NB4 (cell line): Measurements from ENCODE around the gene MVD.
A peak's percentile ranks its signal among the peaks of the same experiment; 100 is the strongest.

Experiments used
- DNase-seq: peaks from one replicate; pipeline ENCODE4 v3.0.0; 2010; ENCODE audit warnings: low read depth
- H3K4me3 ChIP-seq: one replicate; pipeline ENCODE4 v1.5.1; 2011; ENCODE audit warnings: mild to moderate bottlenecking, low read depth, low read length, moderate library complexity
- CTCF ChIP-seq: IDR thresholded peaks from one replicate; pipeline ENCODE4 v1.5.1; 2012; ENCODE audit warnings: low read depth, low read length
- MAX ChIP-seq: IDR thresholded peaks from 2 replicates; pipeline ENCODE4 v1.6.1; 2011; ENCODE audit warnings: low read depth, low read length
- MYC ChIP-seq: IDR thresholded peaks from 2 replicates; pipeline ENCODE4 v1.6.1; 2011; ENCODE audit warnings: low read depth, low read length
- POLR2A ChIP-seq: IDR thresholded peaks from 2 replicates; pipeline ENCODE4 v1.6.1; 2011; ENCODE audit warnings: mild to moderate bottlenecking; ENCODE audit not compliant: insufficient read length; ENCODE audit errors: extremely low read depth

Gene MVD

DNA sequence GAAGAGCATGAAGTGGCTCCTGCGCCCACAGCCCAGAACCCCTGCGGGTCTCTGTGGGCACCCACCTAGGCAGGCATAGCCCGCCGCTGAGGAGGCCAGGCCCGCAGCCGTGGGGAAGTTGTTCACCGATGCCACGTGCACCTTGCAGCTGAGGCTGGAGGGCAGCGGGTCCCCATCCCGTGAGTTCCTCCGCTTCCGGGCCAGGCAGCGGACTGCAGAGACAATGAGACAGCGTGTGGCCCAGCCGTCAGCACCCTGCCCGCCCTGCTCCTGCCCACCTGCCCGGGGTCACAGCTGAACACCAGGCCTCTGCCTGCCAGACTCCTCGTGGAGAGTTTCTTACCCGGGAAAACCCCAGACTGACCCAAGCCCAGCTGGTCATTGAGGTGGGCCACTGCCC is 5.5 kb downstream of the MVD start:
- no peak overlapping the region for H3K4me3 ChIP-seq
- no peak for DNase-seq
- TF ChIP-seq MYC (no peak), POLR2A (no peak), CTCF (no peak), MAX (no peak)

- TF ChIP-seq POLR2A (no peak), MYC (no peak), MAX (no peak), CTCF (no peak)
- no peak for DNase-seq
Observed at GRCh38 chr16:88656291-88656980, 6.5 kb downstream of the MVD start.

GRCh38 chr16:88655733-88656281 is 7.1 kb downstream of the MVD start:
- no peak overlapping the region for H3K4me3 ChIP-seq
- TF ChIP-seq MYC (peak; percentile 82), POLR2A (no peak), CTCF (no peak), MAX (peak; percentile 50; the same call in 1 of the 2 replicates)
- no peak for DNase-seq

More at GRCh38 chr16:88656291-88656980, 6.5 kb downstream of the MVD start:
- H3K4me3 ChIP-seq: no peak overlapping the region

- TF ChIP-seq POLR2A: no peak
- no peak for TF ChIP-seq MYC
- no peak for TF ChIP-seq MAX
- no peak for TF ChIP-seq CTCF
- DNase-seq: no peak
- H3K4me3 ChIP-seq: no peak overlapping the region
Observed at GRCh38 chr16:88655053-88655732, 7.7 kb downstream of the MVD start.

- TF ChIP-seq MAX (no peak), POLR2A (no peak), MYC (no peak), CTCF (no peak)
- H3K4me3 ChIP-seq: no peak overlapping the region
- DNase-seq: no peak
Observed at GRCh38 chr16:88654363-88655052, 8.4 kb downstream of the MVD start.
